ENCODE data around the gene ASXL2.
"Not testable (repeated sequence)": the region's sequence is repeated elsewhere in the genome, so short reads cannot be mapped to it uniquely, and the experiment has no call there.

The ASXL2 gene

DNA sequence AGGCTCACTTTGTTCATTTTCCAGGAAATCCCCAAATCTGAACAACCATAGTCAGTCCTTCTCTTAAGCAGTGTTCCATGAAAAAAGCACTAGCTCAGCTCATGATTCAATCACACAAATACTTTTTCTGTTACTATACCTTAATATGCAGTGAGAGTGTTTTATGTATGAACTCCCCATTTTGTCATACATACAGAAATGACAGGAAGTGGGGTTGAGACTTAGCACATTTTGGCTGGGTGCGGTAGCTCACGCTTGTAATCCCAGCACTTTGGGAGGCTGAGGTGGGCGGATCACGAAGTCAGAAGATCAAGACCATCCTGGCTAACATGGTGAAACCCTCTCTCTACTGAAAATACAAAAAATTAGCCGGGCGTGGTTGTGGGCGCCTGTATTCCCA, 149.7 kb downstream of the ASXL2 start:
- no peak for DNase-seq

DNA sequence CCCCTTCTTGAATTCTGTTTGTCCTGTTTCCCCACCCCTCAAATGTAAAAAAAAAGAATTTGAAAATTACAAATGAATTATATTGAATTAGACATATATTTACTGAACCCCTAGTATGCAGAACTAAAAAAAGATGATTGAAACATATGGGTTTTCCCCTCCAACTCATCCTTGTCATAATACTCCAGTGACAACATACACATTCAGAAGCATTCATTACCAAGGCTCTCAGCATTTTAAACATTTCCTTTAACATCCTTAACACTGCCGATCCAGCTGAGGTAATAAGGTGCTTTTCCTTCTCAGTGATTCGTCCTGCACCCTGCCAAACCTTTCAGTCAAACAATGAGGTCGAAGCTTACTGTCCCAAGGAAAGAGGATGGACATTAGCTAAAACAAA, 151.8 kb downstream of the ASXL2 start:
- DNase-seq, result no peak

DNA sequence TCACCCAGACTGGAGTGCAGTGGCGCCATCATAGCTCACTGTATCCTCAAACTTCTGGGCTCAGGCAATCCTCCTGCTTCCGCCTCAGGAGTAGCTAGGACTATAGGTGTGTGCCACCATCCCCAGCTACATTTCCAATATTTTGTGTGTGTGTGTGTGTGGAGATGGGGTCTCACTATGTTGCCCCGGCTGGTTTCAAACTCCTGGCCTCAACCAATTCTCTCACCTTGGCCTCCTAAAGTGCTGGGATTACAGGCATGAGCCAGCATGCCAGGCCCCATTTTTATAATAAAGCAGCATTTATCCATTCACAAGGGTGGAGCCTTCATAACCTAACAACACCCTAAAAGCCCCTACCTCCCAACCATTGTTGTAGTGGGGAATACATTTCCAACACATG, 152.4 kb downstream of the ASXL2 start:
- no peak for DNase-seq

DNA sequence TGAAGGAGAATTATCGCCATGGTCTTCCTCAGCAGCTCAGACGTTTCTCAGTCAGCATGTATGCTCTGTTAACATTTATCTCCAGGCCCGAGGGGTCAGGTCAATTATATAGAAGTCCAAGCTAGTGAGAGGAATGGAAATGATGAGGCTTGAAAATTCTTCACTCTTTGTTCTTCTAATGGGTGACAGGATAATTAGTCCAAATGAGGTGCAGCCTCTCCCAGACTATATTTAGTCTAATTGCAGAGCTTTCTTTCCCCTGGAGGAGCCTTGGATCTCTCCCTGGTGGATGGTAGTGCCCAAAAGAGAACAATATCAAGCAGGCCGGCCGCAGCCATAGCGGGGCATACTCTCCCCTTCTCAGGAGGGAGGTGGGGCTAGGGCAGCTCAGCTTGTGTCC, 153.5 kb downstream of the ASXL2 start:
- no peak for DNase-seq

DNA sequence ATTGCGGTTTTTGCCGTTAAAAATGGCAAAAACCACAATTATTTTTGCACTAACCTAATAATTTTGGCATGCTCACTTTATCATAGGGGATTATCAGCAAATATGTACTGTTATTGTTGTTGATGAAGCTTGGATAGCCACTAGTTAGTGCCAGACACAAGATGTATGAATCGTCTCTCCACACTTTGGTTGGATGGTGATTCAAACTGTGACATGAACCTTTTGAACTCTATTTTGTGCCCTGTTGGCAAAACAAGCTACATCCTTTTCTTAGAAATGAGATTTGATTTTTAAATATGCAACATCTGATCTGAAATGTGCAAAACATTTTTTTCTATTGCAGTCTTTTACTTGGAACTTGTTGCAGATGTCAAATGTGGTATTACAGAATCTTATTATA, 156.1 kb downstream of the ASXL2 start:
- DNase-seq, result no peak

DNA sequence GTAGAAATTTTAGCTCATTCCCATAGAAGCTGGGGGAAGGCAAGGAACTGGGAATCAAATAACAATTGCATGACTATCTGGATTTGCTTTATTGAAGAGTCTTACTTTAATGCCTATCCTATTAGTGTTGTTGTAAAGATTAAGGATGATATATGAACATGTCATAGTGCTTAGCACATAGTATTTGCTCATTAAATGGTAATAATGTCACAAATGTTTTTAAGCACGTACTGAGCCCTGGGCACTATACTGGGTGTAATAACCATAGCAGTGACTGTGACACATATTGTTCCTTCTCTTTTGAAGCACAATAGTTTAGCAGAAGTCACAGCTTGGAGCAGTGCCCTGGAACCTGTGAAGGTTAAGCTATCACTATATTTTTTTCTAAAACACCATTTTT, 157.7 kb downstream of the ASXL2 start:
- DNase-seq, result no peak

DNA sequence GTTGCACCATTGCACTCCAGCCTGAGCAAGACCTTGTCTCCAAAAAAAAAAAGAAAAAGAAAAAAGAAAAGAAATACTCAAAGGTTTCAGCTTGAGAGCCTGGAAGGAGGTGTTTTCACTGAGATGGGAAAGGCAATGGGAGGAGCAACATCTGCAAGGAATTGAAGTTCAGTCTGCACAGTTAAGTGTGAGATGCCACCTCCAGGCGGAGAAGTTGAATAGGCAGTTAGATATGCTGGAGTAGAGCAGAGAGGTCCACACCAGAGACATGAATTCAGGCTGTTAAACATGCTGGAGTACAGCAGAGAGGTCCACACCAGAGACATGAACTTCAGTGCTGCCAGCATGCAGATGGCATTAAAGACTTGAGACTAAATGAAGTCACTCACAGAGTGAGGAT, 163.5 kb downstream of the ASXL2 start:
- no peak for DNase-seq

DNA sequence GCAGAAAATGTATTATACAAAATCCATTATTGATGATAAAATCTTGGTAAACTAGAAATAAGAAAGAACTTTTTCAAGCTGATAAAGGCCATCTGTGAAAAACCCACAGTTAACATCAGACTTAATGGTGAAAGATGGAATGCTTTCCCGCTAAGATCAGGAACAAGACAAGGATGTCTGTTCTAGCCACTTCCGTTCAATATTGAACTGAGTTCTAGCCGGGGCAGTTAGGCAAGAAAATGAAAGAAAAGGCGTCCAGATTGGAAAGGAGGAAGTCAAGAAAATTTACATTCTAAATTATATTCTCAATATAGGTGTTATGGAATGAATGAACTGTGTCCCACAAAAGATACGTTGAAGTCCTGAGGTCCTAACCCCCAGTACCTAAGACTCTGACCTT, 165.8 kb downstream of the ASXL2 start:
- DNase-seq, result no peak

DNA sequence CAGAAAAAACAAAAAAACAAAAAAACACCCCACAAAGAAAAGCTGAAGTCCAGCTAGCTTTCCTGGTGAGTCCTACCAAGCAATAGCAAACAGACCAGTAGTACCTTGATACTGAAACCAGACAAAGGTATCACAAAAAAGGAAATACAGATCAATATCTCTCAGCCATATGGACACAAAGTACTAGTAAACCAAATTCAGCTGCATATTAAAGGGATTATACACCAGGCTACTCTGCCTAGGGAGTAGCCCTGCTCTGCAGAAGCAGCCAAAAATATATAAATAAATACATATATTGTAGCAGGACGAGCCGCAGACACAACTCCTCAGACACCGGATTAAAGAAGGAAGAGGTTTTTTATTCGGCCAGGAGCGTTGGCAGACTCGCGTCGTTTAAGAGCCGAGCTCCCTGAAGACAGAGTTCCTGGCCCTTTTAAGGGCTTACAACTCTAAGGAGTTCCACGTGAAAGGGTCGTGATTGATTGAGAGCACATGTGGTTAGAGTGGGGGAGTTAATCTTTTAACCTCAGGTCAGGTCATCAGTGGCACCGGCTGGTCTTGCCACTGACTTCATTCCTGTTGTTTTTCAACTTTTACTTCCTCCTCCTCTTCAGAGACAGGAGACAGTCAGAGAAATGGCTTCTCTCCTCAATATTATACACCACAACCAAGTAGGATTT, 166.5 kb downstream of the ASXL2 start:
- no peak for DNase-seq

DNA sequence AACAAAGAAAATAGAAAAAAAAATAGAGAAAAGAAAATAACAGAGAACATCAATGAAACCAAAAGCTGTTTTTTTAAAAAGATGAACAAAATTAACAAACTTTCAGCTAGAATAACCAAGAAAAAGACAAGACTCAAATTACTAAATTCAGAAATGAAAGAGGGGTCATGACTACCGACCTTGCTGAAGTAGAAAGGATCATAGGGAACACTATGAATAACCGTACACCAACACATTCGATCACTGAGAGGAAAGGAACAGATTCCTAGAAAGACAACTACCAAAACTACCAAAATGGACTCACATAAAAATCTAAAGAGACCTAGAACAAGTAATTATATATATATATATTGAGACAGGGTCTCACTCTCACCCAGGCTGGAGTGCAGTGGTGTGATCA, 167.5 kb downstream of the ASXL2 start:
- no peak for DNase-seq

DNA sequence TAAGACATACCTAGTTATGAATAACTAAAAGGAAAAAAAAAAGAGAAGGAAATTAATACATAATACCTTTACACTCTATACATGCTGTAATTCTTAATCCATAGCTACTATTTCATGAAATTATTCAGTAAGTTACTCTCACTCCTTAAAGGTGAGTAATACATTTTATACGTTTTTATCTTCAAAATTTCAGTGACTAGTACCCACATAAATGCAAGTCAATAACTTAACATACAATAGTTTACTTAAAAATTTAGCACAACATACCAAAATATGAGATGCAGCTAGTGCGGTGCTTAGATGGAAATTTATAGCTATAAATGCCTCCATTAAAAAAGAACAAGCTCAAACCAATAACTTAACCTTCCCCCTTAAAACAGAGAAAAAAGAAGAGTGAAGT, 168.9 kb downstream of the ASXL2 start:
- no peak for DNase-seq

DNA sequence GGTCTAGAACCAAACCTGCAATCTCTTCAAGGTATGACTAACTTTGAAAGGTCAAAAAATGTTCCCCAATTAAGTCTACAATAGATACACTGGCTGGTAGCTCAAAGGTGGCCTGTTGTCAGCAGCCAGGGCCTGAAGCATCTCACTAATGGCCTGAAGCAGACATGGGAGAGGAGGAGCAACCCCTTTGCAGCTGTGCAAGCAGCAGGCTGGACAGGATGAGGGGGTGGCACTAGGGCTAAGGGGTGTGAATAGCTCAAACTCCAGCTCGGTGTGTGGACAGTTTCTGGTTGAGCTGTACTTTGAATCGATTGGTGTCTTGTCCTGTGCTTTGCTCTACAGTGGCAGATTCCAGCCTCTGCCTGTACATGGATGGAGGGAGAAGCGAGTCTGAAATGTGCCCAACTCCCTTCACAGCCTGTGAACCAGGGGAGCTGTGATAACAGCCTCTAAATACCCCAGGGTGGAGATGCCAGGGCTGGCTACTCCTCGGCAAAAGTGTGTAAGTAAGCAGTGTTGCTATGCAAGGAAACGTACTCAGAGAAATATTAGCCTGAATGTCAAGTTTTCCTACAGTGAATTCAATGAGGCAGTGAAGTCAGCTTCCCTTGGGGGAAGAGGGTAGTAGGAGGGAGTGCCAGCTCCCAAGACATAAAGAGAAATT, 170.2 kb downstream of the ASXL2 start:
- no peak for DNase-seq

DNA sequence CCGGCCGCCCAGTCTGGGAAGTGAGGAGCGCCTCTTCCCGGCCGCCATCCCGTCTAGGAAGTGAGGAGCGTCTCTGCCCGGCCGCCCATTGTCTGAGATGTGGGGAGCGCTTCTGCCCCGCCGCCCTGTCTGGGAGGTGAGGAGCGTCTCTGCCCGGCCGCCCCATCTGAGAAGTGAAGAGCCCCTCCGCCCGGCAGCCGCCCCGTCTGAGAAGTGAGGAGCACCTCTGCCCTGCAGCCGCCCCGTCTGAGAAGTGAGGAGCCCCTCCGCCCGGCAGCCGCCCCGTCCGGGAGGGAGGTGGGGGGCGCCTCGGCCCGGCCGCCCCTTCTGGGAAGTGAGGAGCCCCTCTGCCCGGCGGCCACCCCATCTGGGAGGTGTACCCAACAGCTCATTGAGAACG, 172.7 kb downstream of the ASXL2 start:
- not testable (repeated sequence) for DNase-seq

DNA sequence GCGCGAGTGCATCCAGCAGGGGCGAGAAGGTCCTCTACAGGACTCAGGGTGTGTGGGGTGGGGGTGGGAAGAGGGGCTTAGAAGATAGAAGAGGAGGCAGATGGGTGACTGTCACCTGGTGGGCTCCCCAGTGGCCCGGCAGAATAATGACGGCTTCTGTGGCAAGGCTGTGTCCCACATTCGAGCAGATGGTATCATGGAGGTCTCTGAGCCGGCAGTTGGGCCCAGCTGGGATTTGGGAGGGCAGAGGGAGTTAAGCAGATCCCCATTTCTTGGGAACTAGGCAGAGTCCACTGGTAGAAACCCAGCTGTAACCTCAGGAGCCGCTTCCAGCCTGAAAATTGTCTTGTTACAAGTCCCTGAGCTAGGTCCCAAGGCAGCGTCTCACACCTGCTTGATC, 176.5 kb downstream of the ASXL2 start:
- DNase-seq, result no peak

DNA sequence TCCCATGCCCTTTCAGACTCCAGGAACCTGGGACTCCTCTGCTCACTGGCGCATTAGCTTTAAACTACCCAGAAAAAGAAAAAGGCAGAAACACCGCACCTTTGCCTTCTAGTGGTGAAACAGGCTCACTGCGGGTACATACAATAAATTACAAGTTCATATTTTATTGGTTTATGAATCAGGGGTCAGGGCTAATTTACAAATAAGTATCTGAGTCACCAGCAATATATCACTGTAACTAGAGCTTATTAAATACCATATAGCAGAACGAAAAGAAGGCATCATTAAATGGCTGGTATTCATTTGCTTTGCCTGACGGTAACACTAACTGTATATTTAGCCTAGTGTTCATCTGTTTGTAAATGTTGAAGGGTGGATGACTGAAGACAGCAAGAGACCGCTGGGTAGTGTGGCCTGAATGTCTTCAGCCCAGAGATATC, 178.0 kb downstream of the ASXL2 start:
- DNase-seq, result no peak

DNA sequence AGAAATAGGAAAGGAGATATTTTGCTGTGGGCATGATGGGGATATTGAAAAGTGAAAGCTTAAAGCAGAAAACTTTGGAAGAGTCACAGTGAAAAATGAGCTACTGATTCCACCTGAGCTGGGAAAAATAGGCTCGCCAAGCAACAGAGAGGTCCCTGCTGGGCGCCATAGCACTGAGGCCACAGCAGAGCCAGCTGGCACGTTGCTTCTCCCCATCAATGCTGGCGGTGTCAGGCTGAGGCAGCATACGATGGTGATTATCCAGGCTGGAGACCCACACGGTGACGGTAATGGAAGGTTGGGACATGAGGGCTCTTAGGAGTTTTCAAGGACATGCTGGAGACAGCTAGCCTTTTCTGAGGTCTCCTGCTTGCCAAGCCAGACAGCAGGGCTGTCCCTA, 179.1 kb downstream of the ASXL2 start:
- DNase-seq, result no peak

DNA sequence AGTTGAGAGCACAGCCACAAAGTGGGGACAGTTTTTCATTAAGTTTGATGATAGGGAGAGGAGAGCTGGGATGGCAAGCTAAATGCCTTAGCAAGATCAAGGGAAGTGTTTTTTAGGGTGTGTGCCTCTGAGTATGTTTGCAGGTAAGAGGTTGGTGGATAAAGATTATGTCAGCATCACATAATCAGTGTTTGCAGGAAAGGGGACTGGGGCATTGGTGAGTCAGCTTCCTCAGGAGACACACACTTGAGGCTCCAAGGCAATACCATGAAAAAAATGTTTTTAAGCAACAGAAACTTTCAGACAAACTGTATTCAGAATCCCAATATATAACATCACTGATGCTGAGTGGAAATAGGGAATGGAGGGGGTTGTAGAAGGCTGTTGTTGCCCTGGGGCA, 179.5 kb downstream of the ASXL2 start:
- DNase-seq, result no peak

DNA sequence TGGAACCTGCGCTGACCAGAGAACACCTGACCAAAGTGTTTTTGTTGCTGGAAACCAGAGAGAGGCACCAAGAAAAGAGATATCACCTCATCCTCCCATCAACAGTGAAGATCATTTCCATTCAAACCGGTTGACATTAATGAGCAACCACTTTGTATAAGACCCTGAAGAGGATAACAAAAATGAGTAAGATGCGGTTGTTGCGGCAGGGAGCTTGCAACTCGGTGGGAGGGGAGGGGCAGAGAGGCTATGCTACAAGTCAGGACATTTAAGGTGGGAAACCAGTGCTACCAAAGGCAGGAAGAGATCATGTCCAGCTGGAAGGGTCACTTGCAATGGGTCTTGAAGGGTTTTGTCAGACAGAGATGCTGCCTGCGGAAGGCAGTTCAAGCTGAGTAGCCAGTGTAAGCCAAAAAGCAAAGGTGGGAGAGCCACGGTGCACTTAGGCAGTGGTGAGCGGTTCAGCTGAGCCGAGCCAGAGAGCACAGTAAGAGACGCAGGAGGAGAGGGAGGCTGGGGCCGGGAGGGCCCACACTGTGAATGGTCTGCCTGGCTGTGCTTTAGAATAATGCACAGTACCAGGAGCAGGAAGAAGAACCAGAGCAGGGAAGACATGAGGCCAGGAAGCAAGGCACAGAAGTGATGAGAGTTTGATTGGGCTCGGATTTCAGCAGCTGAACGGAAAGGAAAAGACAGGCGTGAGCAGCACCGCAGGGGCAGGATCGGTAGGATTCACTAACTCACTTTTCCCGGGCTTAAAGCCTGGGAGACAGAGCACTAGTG, 180.5 kb downstream of the ASXL2 start:
- DNase-seq, result no peak

DNA sequence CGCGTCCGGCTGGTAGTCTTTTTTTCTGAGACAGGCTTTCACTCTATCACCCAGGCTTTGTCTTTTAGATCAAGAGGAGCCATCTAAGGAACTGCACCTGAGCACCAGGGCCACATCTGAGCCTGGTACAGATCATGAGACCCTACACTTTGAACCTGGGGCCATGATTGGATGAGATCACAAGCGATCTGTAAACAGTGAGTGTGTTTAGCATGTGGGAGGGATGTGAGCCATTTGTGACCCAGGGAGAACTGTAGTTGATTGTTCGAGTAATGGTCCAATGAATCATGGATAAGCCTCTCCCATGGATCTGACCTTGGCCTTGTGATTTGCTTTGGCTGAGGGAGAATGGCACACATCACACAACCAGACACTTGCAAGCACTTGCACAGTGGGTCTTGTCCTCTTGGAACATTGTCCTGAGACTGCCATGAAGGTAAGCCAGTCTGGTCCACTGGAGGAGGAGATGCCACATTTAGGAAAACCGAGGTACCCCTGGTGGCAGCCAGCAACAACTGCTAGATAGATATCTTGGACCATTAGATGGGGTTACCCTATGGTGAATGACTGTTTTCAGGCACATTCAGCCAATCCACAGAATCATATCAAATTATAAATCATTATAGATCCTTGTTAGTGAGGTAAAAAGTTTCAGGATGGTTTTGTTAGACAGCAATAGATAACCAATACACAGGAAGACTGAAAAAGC, 185.4 kb downstream of the ASXL2 start:
- no peak for DNase-seq

DNA sequence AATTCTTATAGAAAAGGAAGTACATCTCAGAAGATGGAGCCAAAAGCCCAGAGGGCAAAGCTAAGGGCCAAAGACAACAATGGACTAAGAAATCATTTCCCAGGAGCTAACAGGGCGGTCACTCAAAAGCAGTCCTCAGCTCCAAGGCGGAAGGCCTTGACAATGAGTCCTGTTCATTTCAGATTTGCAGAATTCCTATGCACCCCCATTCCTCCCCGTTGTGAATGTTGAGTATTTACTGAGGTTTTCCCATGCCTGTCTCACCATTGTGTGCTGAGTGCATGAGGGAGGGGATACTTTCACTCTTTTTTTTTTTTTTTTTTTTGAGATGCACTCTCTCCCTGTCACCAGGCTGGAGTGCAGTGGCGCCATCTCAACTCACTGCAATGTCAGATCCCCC, 186.1 kb downstream of the ASXL2 start:
- DNase-seq, result no peak

DNA sequence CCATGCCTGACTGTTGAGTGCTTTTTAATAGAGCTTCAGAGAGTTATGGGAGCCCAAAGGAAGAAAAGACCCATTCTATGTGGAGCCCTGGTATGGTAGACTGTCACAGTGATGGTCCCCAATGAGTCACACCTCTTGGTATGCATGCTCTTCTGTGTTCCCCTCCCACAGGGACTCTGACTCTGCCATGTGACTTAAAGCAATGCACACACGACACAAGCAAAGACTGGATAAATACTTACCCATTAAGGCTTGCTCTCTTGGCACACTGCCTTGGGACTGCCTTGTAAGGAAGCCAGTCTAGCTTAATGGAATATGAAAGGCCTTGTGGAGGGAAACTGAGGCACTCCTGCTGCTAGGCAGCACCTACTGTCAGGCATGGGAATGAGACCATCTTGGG, 188.2 kb downstream of the ASXL2 start:
- DNase-seq, result peak; percentile 40

DNA sequence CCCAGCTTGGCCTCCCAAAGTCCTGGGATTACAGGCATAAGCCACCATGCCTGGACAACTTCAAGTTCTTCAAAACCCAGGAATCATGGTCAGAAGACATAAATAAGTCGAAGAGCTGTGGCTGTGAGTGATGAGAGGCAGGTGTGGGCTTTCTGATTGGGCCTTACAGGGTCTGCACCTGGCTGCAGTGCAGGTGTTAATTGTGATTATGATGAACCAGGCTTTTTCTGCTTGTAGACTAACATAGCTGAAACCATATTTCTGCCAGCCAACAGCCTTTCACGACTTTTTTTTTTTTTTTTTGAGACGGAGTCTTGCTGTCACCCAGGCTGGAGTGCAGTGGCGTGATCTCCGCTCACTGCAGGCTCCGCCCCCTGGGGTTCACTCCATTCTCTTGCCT, 190.1 kb downstream of the ASXL2 start:
- DNase-seq, result no peak

DNA sequence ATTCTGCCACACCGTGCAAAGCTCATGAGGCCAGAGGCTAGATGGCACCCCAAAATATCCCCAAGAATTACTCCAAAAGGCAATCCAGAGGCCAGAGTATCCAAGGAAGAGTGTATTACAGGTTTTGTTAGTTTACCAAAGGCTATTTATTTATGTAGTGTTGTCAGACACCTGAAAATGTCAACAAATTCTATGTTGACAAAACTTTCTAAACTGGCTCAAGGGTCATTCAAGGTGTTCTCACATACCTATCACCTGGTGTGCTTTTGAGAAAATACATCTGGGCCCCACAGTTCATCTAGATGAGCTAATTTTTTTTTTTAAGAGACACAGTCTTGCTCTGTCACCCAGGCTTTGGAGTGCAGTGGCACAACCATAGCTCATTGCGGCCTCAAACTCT, 192.5 kb downstream of the ASXL2 start:
- DNase-seq, result no peak
